Kidney (tissue), 14 donors: Measurements from ENCODE around the gene DRAXIN. TPM values are rescaled to one million over a fixed set of nuclear protein-coding genes. Genes with fewer than 3 reads are reported as not detected.

Source experiments
- DNase-seq, 5 donors: peaks; one replicate each; pipeline ENCODE4 v3.0.0-alpha.2; 2013 to 2020
- FAIRE-seq: peaks from 2 replicates; lab custom pipeline; 2012; peaks lifted over from hg19 to GRCh38; lab: Jason Lieb, UNC
- H3K27ac ChIP-seq, 2 donors: one replicate each; pipeline ENCODE4 v1.7.0; 2013; ENCODE audit warnings: low read depth in 2 of 2, low read length in 2 of 2, inconsistent platforms in 1 of 2
- H3K27me3 ChIP-seq: one replicate; pipeline ENCODE4 v1.7.1; 2013; ENCODE audit warnings: low read length, inconsistent platforms; ENCODE audit not compliant: control insufficient read depth, insufficient read depth
- H3K36me3 ChIP-seq, 3 donors: one replicate each; pipeline versions ENCODE4 v1.7.0 to v1.7.1; 2013; ENCODE audit warnings: low read length in 3 of 3, control low read depth in 1 of 3, inconsistent platforms in 1 of 3; ENCODE audit not compliant: insufficient read depth in 3 of 3, control insufficient read depth in 2 of 3
- H3K4me1 ChIP-seq, 3 donors: one replicate each; pipeline versions ENCODE4 v1.7.0 to v1.7.1; 2013; ENCODE audit warnings: low read length in 3 of 3, inconsistent platforms in 1 of 3, low read depth in 1 of 3; ENCODE audit not compliant: control insufficient read depth in 2 of 3, insufficient read depth in 2 of 3
- H3K4me3 ChIP-seq, 3 donors: one replicate each; pipeline versions ENCODE4 v1.7.0 to v1.8.1; 2013; ENCODE audit warnings: low read length in 3 of 3, control low read depth in 1 of 3, inconsistent platforms in 1 of 3
- H3K9ac ChIP-seq, 3 donors: one replicate each; pipeline versions ENCODE4 v1.7.0 to v1.7.1; 2013; ENCODE audit warnings: low read length in 3 of 3, control low read depth in 1 of 3, inconsistent platforms in 1 of 3
- H3K9me3 ChIP-seq, 3 donors: one replicate each; pipeline versions ENCODE4 v1.7.0 to v1.7.1; 2013; ENCODE audit warnings: low read length in 3 of 3, control low read depth in 1 of 3, inconsistent platforms in 1 of 3; ENCODE audit not compliant: control insufficient read depth in 2 of 3, insufficient read depth in 1 of 3
- intact Hi-C: fragments of 100-400 bp; cut with DNase I; formaldehyde crosslinking; loops from one replicate; pipeline ENCODE4 v1.11.1; 2022
- polyA plus RNA-seq: library from polyadenylated mRNA; stranded (reverse); fragments of 350-450 nt; fragmentation: Illumina TruSeq; extraction: RNeasy Lipid Tissue Mini Kit (QIAGEN cat#74804); gene quantifications from one replicate; pipeline ENCODE4 v1.2.3, GENCODE V29; 2014; ENCODE audit warnings: low read depth, low replicate concordance; ENCODE audit not compliant: insufficient read depth
- total RNA-seq: library from RNA; stranded (reverse); fragmentation: NEBNext Ultra II Directional; extraction: Animal tissue kit (Norgen Biotek cat#: 25700); gene quantifications from one replicate; pipeline ENCODE4 v1.2.1, GENCODE V29; 2021
- TF ChIP-seq, protein P1 (sequence below): IDR thresholded peaks from 3 replicates; pipeline ENCODE4 v1.5.1; 2012; ENCODE audit warnings: mild to moderate bottlenecking, moderate library complexity, borderline replicate concordance; ENCODE audit not compliant: insufficient read depth; ENCODE audit errors: extremely low read depth
- donor health status: control.
- donor health status: control.
- donor health status: control.
- donor health status: control.
- donor health status: control.
- donor health status: DM: yes; HTN: yes; CAD: no.
- donor health status: Normal renal cell carcinoma (clear cell type).

Gene DRAXIN
- total and polyA plus RNA-seq, 2 donors from 2014 or later: 0.17 to 0.28 TPM

DNA sequence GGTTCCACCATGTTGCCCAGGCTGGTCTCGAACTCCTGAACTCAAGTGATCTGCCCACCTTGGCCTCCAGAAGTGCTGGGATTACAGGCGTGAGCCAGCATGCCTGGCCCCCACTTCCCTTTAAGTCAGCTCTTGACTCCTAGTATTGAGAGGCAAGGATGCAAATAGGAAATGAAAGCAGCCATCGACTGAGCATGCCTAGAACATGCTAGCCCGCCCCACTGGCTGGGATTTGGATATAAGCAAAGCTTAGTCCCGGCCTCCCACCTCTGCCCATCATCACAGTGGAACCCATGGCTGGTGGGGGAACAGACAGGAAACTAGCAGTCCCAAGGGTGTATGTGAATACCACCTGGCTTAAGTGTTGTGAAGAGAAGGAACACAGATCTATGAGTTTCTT is 80.9 kb downstream of the DRAXIN start:
- H3K27ac ChIP-seq: no peak overlapping the region
- no peaks in the 10 kb centered on the region for H3K36me3 ChIP-seq
- H3K9ac ChIP-seq: no peak overlapping the region
- no peaks in the 10 kb centered on the region for H3K9me3 ChIP-seq
- no peaks in the 10 kb centered on the region for H3K27me3 ChIP-seq
- no peak for DNase-seq
- intact Hi-C loops: no loop called here
- no peaks in the 10 kb centered on the region for H3K4me1 ChIP-seq
- TF ChIP-seq, protein P1, sequence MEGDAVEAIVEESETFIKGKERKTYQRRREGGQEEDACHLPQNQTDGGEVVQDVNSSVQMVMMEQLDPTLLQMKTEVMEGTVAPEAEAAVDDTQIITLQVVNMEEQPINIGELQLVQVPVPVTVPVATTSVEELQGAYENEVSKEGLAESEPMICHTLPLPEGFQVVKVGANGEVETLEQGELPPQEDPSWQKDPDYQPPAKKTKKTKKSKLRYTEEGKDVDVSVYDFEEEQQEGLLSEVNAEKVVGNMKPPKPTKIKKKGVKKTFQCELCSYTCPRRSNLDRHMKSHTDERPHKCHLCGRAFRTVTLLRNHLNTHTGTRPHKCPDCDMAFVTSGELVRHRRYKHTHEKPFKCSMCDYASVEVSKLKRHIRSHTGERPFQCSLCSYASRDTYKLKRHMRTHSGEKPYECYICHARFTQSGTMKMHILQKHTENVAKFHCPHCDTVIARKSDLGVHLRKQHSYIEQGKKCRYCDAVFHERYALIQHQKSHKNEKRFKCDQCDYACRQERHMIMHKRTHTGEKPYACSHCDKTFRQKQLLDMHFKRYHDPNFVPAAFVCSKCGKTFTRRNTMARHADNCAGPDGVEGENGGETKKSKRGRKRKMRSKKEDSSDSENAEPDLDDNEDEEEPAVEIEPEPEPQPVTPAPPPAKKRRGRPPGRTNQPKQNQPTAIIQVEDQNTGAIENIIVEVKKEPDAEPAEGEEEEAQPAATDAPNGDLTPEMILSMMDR: no peak
- no peak for FAIRE-seq
- H3K4me3 ChIP-seq: no peak overlapping the region

DNA sequence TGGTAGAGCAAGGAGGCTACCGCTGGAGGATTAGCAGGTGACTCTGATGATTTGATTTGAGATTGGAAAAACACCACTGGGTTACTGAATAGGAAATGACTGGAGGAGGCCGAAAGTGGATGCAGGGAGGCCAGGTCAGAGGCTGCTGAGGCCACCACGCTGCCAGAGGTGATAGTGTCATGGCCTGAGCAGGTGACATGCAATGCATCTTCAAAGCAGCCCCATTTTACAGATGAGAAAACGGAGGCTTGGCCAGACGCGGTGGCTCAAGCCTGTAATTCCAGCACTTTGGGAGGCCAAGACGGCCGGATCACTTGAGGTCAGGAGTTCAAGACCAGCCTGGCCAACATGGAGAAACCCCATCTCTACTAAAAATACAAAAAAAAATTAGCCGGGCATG is 83.2 kb downstream of the DRAXIN start:
- Histone ChIP-seq H3K36me3 (no peaks in the 10 kb centered on the region), H3K9me3 (no peaks in the 10 kb centered on the region), H3K27ac (no peak overlapping the region), H3K4me3 (no peak overlapping the region), H3K9ac (no peak overlapping the region), H3K27me3 (no peaks in the 10 kb centered on the region), H3K4me1 (peaks cover 0 to 2% (median 0%) of the 10 kb centered on the region in 3 donors)
- TF ChIP-seq, protein P1: no peak
- DNase-seq (no peak), FAIRE-seq (no peak)
- intact Hi-C loops: no loop called here

Other genes starting within 250 kb of the DRAXIN start
- gene DISP3, start 212.6 kb upstream of the DRAXIN start, total RNA-seq: 0.19 TPM
- not detected for gene DISP3, start 212.6 kb upstream of the DRAXIN start, polyA plus RNA-seq
- gene FBXO2, start 37.3 kb upstream of the DRAXIN start, total RNA-seq: 10.2 TPM
- 38.4 TPM for gene FBXO2, start 37.3 kb upstream of the DRAXIN start, polyA plus RNA-seq
- gene FBXO44, start 36.8 kb upstream of the DRAXIN start, total RNA-seq: 22.5 TPM
- 66.6 TPM for gene FBXO44, start 36.8 kb upstream of the DRAXIN start, polyA plus RNA-seq
- gene FBXO6, start 27.5 kb upstream of the DRAXIN start, total RNA-seq: 8.1 TPM
- gene FBXO6, start 27.5 kb upstream of the DRAXIN start, polyA plus RNA-seq: 11.2 TPM
- gene MAD2L2, start 10.6 kb upstream of the DRAXIN start, total RNA-seq: 36.8 TPM
- gene MAD2L2, start 10.6 kb upstream of the DRAXIN start, polyA plus RNA-seq: 51.7 TPM
- gene AGTRAP, start 44.4 kb downstream of the DRAXIN start, total RNA-seq: 66.1 TPM
- 140 TPM for gene AGTRAP, start 44.4 kb downstream of the DRAXIN start, polyA plus RNA-seq
- gene C1orf167, start 70.5 kb downstream of the DRAXIN start, total RNA-seq: 4.2 TPM
- gene C1orf167, start 70.5 kb downstream of the DRAXIN start, polyA plus RNA-seq: 1.9 TPM
- gene MTHFR, start 114.3 kb downstream of the DRAXIN start, total RNA-seq: 65.5 TPM
- gene MTHFR, start 114.3 kb downstream of the DRAXIN start, polyA plus RNA-seq: 10.6 TPM
- gene CLCN6, start 114.5 kb downstream of the DRAXIN start, total RNA-seq: 26.0 TPM
- gene CLCN6, start 114.5 kb downstream of the DRAXIN start, polyA plus RNA-seq: 7.1 TPM
- gene NPPA, start 156.1 kb downstream of the DRAXIN start, total RNA-seq: 0.50 TPM
- not detected for gene NPPA, start 156.1 kb downstream of the DRAXIN start, polyA plus RNA-seq
- gene NPPB, start 167.2 kb downstream of the DRAXIN start, total RNA-seq: not detected
- gene NPPB, start 167.2 kb downstream of the DRAXIN start, polyA plus RNA-seq: not detected
- 42.5 TPM for gene KIAA2013, start 234.7 kb downstream of the DRAXIN start, total RNA-seq
- 52.1 TPM for gene KIAA2013, start 234.7 kb downstream of the DRAXIN start, polyA plus RNA-seq
- 58.8 TPM for gene PLOD1, start 243.0 kb downstream of the DRAXIN start, total RNA-seq
- gene PLOD1, start 243.0 kb downstream of the DRAXIN start, polyA plus RNA-seq: 103 TPM